Dermis blood vessel endothelial cell (primary cell): ENCODE data around the gene TLK1. TPM values are rescaled to one million over a fixed set of nuclear protein-coding genes. Genes with fewer than 3 reads are reported as not detected.

Experiments
- DNase-seq: peaks from one replicate; pipeline ENCODE4 v3.0.0; 2010
- total RNA-seq: library from RNA; depleted of rRNA; stranded (reverse); fragments of >200 nt; gene quantifications from 2 replicates; pipeline ENCODE4 v1.2.3, GENCODE V29; 2014

Gene TLK1
- 15.1 and 45.1 TPM in 2 replicates for total RNA-seq

GRCh38 chr2:171160119-171160955 lies at the start of gene TLK1:
TSS of gene TLK1 (minus strand) at chr2:171160893. CDS start at chr2:171160428, 465 bp downstream.
- peak; percentile 80 for DNase-seq

- DNase-seq: no peak
These were observed 49.6 kb upstream of the TLK1 start for GRCh38 chr2:171210216-171210863.

- DNase-seq: no peak
These were observed 48.0 kb upstream of the TLK1 start for GRCh38 chr2:171208657-171209056.

- no peak for DNase-seq
These were observed 45.9 kb upstream of the TLK1 start for GRCh38 chr2:171206422-171207115.

DNA sequence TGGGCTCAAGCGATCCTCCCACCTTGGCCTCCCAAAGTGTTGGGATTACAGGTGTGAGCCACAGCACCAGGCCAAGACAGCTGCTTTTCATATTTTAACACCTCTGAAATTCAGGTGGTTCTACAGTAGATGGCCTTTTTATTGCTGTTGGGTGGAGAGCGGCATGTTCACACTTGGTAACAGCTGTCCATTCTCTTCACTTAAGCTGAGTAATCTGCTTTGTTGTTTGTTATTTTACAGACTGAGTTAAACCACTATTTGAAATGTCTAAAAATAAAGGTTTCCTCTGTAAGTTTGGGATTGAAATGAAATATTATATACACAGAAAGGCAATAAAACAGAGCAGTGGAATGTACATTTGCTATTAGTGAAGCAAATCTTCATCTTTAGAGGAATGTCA lies 44.9 kb upstream of the TLK1 start:
- DNase-seq: no peak

GRCh38 chr2:171201767-171202166 lies 41.1 kb upstream of the TLK1 start:
- no peak for DNase-seq

- DNase-seq: no peak
These were observed 40.6 kb upstream of the TLK1 start for GRCh38 chr2:171201271-171201670.

DNA sequence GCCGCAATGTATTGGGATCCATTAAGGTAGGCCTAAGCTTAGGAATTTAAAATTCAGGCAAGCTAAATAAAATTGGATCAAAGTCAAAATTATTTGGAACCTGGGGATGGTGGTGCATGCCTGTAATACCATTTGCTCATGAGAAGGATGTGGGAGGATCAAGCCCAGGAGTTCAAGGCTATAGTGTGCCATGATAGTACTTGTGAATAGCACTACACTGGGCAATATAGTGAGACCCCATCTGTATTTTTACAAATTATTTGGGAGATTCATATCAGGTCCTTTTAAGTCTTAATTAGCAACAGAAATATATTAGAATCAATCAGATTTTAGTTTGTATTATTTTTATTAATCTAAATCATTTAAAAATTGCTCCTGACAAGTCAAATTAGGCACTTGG lies 39.8 kb upstream of the TLK1 start:
- DNase-seq: no peak

- no peak for DNase-seq
These were observed 30.3 kb upstream of the TLK1 start for GRCh38 chr2:171191021-171191420.

DNA sequence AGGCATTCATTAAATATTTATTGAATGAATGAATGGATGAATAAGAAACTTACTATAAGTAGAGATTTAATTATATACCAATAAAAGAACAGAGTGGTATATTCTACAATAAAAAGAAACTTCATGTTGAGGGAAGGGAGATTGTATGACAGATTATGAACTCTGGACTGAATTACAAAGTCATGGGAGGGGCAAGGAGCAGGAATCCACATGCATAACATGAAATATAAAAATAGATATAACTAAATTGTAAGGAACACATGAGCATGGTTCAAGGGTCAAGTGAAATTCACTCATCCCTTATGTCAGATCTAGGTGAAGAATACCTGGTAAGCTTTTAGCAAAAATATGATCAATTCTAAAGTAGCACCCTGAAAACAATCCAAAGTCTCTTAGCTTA lies 27.1 kb upstream of the TLK1 start:
- DNase-seq: no peak

DNA sequence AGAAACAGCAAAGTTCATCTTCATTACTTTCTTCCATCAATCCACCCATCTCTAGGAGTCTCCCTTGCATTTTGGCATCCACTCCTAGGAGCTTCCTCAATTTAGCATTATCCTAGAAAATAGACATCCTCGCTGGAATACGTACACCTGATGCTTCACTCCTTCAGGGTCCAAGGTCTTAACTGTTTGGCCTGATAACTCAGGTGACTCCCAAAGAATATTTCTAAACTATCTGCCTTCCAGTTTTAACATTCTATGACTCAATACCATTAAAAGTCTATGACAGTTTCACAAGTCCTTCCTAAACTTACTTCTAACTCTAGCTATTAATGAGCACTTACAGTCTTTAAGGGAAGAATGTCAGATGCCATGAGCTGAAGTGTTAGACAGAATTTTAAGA lies 26.5 kb upstream of the TLK1 start:
- no peak for DNase-seq

DNA sequence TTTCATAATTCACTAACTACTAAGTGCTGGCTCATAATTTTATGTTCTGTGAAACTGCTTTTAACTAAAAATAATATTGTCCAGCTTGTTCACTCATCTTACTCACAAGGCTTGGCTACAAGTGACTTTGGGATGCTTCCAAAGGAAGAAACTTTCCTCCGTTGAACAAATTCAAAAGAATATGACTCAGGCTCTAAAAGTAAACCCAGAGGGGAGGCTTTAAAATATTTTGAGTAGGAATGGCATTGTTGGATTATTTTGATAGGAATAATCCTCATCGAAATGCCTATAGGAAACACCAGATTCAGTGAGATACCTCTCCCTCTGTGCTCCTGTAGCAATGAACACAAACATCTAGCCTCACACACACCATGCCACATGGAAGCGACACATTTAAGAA lies 25.2 kb upstream of the TLK1 start:
- no peak for DNase-seq

GRCh38 chr2:171185165-171185818 lies 24.6 kb upstream of the TLK1 start:
- no peak for DNase-seq

DNA sequence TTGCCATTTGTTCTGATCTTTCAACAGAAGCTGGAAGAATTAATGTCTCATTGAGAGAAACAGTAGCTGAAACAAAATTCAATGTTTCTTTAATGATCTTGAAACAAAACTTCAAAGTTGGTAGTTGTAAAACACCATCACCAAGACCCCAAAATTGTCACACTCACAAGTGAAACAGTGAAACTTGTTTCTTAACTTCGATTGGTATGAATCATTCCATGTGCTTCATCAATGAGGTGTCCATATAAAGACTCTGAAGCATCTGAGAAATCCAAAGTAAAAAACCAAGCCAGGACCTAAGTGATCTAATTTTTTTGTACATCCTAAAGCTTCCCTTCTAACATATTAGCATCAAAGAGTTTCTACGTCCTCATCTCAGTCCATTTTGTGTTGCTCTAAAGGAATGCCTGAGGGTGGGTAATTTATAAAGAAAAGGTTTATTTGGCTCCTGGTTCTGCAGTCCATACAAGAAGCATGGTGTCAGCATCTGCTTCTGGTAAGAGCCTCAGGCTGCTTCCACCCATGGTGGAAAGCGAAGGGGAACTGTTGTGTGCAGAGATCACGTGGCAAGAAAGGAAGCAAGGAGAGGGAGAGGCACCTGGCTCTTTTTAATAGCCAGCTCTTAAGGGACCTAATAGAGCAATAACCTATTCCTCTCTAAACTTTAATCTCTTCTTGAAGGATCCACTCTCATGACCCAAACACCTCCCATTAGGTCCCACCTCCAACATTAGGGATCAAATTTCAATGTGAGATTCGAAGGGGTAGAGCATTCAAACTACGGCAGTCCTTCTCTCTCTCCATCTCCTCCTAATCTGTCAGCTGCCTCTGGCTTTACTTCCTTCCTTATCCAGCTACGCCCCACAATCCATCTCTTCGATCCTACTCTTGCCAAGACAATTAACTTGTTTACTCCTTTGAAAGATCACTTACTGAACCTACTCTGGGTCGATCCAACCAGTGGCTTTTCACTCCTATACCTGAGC lies 20.7 kb upstream of the TLK1 start:
- DNase-seq: no peak

DNA sequence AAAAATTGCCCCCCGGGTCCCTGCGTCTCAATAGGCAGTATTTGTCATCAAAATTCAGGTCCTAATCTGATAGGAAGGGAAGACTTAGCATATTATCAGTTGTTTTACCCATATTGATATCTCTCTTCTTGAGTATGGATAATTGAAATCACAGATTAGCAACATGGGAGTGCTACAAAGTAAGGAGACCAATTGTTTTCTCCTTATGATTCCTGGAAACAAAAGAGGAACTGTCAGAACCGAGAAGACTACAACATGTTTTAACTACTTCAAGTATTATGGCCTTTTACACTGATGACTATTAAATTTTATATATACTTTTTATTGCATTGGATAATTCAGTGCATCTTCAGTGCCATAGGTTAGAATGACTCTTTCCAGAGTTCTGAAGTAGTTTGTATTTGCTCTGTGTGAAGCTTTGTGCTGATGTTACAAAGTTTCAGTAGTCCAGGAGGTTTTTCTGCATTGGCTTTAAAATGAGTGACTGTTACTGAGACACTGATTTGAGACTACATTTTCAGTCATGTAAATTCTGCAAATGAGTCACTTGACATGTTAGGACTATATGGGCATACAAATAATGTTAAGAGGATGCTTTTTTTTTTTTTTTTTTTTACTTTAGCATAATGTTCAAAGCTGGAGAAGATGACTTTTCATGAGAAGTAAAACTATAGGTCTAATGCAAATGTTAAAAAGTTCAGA lies 19.7 kb upstream of the TLK1 start:
- DNase-seq: no peak

GRCh38 chr2:171178993-171179392 lies 18.3 kb upstream of the TLK1 start:
- peak; percentile 18 for DNase-seq

GRCh38 chr2:171176516-171176915 lies 15.8 kb upstream of the TLK1 start:
- no peak for DNase-seq

DNA sequence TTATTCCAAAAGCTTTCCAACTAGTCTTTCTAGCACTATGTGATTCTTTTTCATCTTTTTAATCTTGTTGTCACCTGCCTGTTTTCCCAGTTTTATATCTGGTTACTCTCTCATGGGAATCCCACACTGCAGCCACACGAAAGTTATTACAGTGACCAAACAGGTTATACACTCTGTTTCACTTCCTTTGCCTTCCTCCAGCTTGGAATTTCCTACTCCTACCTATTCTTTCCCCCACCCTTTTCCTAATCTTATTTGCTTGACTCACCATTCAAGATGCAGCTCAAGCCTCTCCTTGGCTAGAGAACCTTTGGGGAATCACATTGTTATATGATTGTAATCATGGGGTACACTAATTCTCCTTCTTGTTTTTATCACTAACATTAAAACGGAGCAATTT lies 13.4 kb upstream of the TLK1 start:
- no peak for DNase-seq

DNA sequence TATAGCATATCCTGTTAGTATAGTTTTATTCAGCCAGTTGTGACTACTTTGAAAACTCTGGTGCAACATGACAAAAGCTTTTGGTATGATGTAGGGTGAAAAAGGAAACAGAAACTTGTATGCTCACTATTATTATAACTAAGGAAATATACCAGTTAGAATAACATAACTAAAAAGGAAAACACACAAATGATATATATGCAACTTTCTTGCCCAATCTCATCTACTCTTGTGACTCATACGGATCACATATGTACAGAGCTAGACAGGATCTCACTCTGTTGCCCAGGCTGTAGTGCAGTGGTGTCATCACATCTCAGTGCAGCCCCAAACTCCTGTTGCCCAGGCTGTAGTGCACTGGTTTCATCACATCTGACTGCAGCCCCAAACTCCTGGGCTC lies 12.4 kb upstream of the TLK1 start:
- no peak for DNase-seq

DNA sequence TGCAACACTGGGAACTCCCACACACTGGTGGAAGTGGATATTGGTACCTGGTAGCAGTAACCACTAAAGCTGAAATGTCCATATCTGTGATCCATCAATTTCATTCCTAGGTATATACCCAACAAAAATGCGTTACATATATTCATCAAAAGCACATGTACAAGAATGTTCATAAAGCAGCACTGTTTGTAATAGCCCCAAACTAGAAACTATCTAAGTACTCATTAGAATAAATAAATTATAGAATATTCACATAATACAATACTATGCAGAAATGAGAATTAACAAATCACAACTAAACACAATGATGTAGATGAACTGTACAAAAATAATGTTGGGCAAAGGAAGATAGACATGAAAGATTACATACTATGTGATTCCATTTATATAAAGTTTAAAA lies 11.1 kb upstream of the TLK1 start:
- no peak for DNase-seq

- no peak for DNase-seq
These were observed 9.1 kb upstream of the TLK1 start for GRCh38 chr2:171169839-171170238.
